CD4-positive, alpha-beta T cell (primary cell): ENCODE results near the gene ANKRD63. TPM values are rescaled to one million over a fixed set of nuclear protein-coding genes. Genes with fewer than 3 reads are reported as not detected.

Experiments
- ATAC-seq: fragments of 200-7000 bp; cut with Tn5 transposase; one replicate; pipeline ENCODE4 v1.10.0; 2022; ENCODE audit warnings: mild to moderate bottlenecking; ENCODE audit not compliant: poor library complexity
- CTCF ChIA-PET: fragments of 350-600 bp; sonication (Branson Sonifier 250); formaldehyde crosslinking; loops from one replicate; lab custom pipeline; 2021; ENCODE audit warnings: antibody characterized with exemption, inconsistent platforms; lab: Charles Lee
- POLR2A ChIA-PET: fragments of 350-600 bp; sonication (Branson Sonifier 250); formaldehyde crosslinking; loops from one replicate; lab custom pipeline; 2021; ENCODE audit warnings: antibody characterized with exemption, inconsistent platforms; lab: Charles Lee
- DNase-seq, 14 experiments: peaks; one replicate each; pipeline ENCODE4 v3.0.0-alpha.2; 2013 to 2020; ENCODE audit warnings: mixed read lengths in 2 of 14
- H3K27ac ChIP-seq, 2 donors: one replicate each; pipeline versions ENCODE4 v1.5.1 to v1.7.0; 2013; ENCODE audit warnings: low read length in 2 of 2, low read depth in 1 of 2, mild to moderate bottlenecking in 1 of 2
- H3K27me3 ChIP-seq, 2 experiments: 1 replicate in 1 of 2; 2 replicates in 1 of 2; pipeline versions ENCODE4 v1.6.1 to v1.7.0; 2013; ENCODE audit warnings: low read length in 2 of 2, control low read depth in 1 of 2, mild to moderate bottlenecking in 1 of 2, moderate library complexity in 1 of 2; ENCODE audit not compliant: insufficient read depth in 2 of 2, control insufficient read depth in 1 of 2
- H3K36me3 ChIP-seq: one replicate; pipeline ENCODE4 v1.6.1; 2013; ENCODE audit warnings: low read length, control low read depth; ENCODE audit not compliant: insufficient read depth
- H3K4me1 ChIP-seq: one replicate; pipeline ENCODE4 v1.6.1; 2013; ENCODE audit warnings: low read length, control low read depth; ENCODE audit not compliant: insufficient read depth
- H3K4me3 ChIP-seq: one replicate; pipeline ENCODE4 v1.5.1; 2013; ENCODE audit warnings: mild to moderate bottlenecking, low read length, moderate library complexity
- H3K9me3 ChIP-seq, 2 experiments: 1 replicate in 1 of 2; 2 replicates in 1 of 2; pipeline versions ENCODE4 v1.6.1 to v1.7.0; 2013; ENCODE audit warnings: low read length in 2 of 2, mild to moderate bottlenecking in 2 of 2, control low read depth in 1 of 2, moderate library complexity in 1 of 2; ENCODE audit not compliant: control insufficient read depth in 1 of 2, insufficient read depth in 1 of 2
- H3K27ac Mint-ChIP-seq: one replicate; pipeline ENCODE4 v1.8.0; 2020; ENCODE audit warnings: mixed read lengths
- H3K27me3 Mint-ChIP-seq: one replicate; pipeline ENCODE4 v1.8.0; 2021; ENCODE audit warnings: mixed read lengths
- H3K36me3 Mint-ChIP-seq: one replicate; pipeline ENCODE4 v1.8.0; 2021; ENCODE audit warnings: low read depth, mixed read lengths
- H3K4me1 Mint-ChIP-seq: one replicate; pipeline ENCODE4 v1.8.0; 2021; ENCODE audit warnings: low read depth, mixed read lengths
- H3K4me3 Mint-ChIP-seq: one replicate; pipeline ENCODE4 v1.8.0; 2020; ENCODE audit warnings: mild to moderate bottlenecking, mixed read lengths
- H3K9me3 Mint-ChIP-seq: one replicate; pipeline ENCODE4 v1.8.0; 2020; ENCODE audit warnings: mixed read lengths
- intact Hi-C, 2 experiments: fragments of 100-400 bp; cut with DNase I in 1 of 2; cut with micrococcal nuclease in 1 of 2; formaldehyde crosslinking; loops; one replicate each; pipeline versions ENCODE4 v1.15.1 to v1.9.0; 2023 to 2025; cut with DNase I, micrococcal nuclease
- total RNA-seq, 174 experiments: library from RNA in 2 of 174; stranded (reverse) in 2 of 174; gene quantifications; one replicate each; pipeline ENCODE4 v1.2.3 and lab custom pipeline; 2021 to 2026
- TF ChIP-seq, protein P1 (sequence below): fragments of 200-600 bp; IDR thresholded peaks from one replicate; pipeline ENCODE4 v1.8.0; 2022; ENCODE audit warnings: antibody characterized with exemption, mild to moderate bottlenecking

Gene ANKRD63
- total RNA-seq, 2 experiments from 2014 or later = not detected

DNA sequence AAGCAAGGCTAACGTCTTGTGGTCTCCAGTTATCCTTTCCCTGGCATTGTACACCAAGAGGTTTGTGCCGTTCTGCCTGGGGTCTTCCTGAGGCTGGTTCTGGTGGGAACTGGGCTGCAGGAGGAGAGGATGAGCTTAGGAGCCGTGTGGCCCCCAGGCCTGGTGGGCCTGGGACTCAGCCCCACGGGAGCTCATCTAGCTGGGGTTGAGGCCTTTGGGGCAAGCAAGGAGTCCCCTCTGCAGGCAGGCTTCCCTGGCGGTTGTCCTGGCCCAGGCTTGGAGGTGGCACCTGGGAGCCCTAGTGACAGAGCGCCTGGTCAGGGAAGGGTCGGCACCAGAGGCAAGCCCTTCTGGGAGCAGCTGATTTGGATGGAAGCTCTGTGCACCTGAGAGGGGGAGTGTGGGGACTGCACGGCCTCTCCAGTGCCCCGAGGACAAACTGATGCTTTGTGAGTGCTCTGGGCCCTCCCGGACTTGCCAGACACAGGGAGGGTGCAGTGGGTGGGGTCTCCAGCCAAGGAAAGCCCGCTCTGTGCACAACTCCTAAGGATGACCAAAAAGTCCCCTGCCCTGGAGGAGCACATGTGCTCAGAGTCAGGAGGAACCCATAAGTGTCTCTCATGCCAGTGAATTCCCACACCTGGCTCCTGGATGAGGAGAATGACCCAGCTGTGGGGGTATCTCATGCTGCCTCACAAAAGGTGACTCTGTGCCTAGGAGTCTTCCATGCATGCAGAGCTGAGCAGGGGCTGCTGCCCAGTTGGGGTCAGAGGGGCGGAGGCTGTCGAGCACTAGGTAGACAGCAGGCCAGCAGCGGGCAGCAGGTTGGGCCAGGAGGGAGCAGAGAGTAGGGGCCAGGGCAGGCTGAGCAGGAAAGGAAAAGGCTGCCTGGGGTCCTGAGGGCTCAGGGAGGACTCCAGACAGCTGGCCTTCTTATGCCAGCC is 41.3 kb downstream of the ANKRD63 start:
- no peak overlapping the region for H3K27ac Mint-ChIP-seq
- ChIA-PET POLR2A (no interaction called here), CTCF (no interaction called here)
- H3K36me3 Mint-ChIP-seq = no peaks in the 10 kb centered on the region
- H3K36me3 ChIP-seq = no peaks in the 10 kb centered on the region
- peaks cover 30% of the 10 kb centered on the region for H3K27me3 Mint-ChIP-seq
- H3K4me1 ChIP-seq = peaks cover 10% of the 10 kb centered on the region
- peak in 1 of 14 experiments; percentile 15 for DNase-seq
- H3K27ac ChIP-seq = no peak overlapping the region
- peaks cover 7% of the 10 kb centered on the region for H3K4me1 Mint-ChIP-seq
- ATAC-seq = no peak
- peaks cover 0 to 12% of the 10 kb centered on the region in 2 experiments for H3K9me3 ChIP-seq
- intact Hi-C loops = no loop called here
- H3K4me3 ChIP-seq = no peak overlapping the region
- TF ChIP-seq, protein P1, sequence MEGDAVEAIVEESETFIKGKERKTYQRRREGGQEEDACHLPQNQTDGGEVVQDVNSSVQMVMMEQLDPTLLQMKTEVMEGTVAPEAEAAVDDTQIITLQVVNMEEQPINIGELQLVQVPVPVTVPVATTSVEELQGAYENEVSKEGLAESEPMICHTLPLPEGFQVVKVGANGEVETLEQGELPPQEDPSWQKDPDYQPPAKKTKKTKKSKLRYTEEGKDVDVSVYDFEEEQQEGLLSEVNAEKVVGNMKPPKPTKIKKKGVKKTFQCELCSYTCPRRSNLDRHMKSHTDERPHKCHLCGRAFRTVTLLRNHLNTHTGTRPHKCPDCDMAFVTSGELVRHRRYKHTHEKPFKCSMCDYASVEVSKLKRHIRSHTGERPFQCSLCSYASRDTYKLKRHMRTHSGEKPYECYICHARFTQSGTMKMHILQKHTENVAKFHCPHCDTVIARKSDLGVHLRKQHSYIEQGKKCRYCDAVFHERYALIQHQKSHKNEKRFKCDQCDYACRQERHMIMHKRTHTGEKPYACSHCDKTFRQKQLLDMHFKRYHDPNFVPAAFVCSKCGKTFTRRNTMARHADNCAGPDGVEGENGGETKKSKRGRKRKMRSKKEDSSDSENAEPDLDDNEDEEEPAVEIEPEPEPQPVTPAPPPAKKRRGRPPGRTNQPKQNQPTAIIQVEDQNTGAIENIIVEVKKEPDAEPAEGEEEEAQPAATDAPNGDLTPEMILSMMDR = no peak
- H3K27me3 ChIP-seq = peaks cover 15 to 23% of the 10 kb centered on the region in 2 experiments
- no peak overlapping the region for H3K4me3 Mint-ChIP-seq
- no peaks in the 10 kb centered on the region for H3K9me3 Mint-ChIP-seq

- TF ChIP-seq, protein P1 = no peak
- DNase-seq (peak in 1 of 14 experiments; percentile 15), ATAC-seq (no peak)
- H3K36me3 ChIP-seq = no peaks in the 10 kb centered on the region
- peaks cover 7% of the 10 kb centered on the region for H3K4me1 Mint-ChIP-seq
- H3K4me3 Mint-ChIP-seq = no peak overlapping the region
- no peaks in the 10 kb centered on the region for H3K36me3 Mint-ChIP-seq
- H3K9me3 Mint-ChIP-seq = no peaks in the 10 kb centered on the region
- peaks cover 15 to 23% of the 10 kb centered on the region in 2 experiments for H3K27me3 ChIP-seq
- H3K4me1 ChIP-seq = peaks cover 10% of the 10 kb centered on the region
- H3K27ac Mint-ChIP-seq = no peak overlapping the region
- ChIA-PET CTCF (no interaction called here), POLR2A (no interaction called here)
- peaks cover 30% of the 10 kb centered on the region for H3K27me3 Mint-ChIP-seq
- H3K4me3 ChIP-seq = no peak overlapping the region
- intact Hi-C loops = no loop called here
- peaks cover 0 to 12% of the 10 kb centered on the region in 2 experiments for H3K9me3 ChIP-seq
- H3K27ac ChIP-seq = no peak overlapping the region
Measured at GRCh38 chr15:40240619-40241221, 42.1 kb downstream of the ANKRD63 start.

DNA sequence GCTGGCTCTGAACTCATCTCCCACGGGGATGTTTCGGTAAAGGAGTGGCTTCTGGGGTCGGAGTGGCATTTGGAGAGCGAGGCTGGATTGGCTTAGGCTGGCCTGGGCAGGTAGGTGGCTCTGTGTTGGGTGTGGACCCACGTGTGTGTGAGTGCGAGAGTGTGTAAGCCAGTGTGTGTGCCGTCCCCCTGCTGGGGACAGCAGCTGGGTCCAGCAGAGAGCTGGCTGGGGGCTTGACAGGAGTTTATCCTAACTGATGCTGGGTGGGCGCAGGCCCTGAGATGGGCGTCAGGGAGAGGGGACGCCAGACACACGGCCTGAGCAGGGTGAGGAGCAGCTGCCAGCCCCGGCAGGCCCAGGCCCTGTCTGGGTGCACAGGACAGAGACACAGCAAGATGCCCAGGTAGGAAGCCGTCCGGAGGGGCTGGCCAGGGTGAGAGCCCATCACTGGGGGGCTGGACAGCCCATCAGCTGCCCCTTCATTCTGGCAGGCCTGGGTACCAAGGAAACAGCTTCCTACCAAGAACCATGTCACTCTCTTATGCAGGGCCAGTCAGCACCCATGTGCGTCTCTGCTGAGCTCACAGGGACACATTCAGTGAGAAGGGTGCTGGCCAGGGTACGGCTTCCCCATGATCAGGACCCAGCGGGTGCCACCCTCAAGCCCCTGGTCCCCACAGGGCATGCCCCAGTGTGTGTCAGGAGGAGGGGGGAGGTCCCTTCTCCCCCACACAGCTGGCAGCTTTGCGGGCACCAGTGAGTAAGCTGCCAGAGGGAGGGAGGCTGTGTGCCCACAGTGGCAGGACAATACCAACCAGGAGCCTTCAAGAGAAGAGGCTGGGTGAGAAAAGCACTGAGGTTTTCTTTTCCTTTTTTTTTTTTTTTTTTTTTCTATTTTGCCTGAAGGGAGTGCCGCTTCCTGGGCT is 42.9 kb downstream of the ANKRD63 start:
- POLR2A ChIA-PET = interaction anchor here (0.6 kb wide), 1 partner anchor 201 kb away, joined by 3 read pairs; no protein-coding TSS in a partner anchor
- CTCF ChIA-PET = no interaction called here
- TF ChIP-seq, protein P1 = no peak
- Histone ChIP-seq H3K4me1 (peaks cover 10% of the 10 kb centered on the region), H3K4me3 (no peak overlapping the region), H3K27me3 (peaks cover 15 to 23% of the 10 kb centered on the region in 2 experiments), H3K27ac (no peak overlapping the region), H3K36me3 (no peaks in the 10 kb centered on the region), H3K9me3 (peaks cover 0 to 12% of the 10 kb centered on the region in 2 experiments)
- H3K4me3 Mint-ChIP-seq = no peak overlapping the region
- H3K9me3 Mint-ChIP-seq = no peaks in the 10 kb centered on the region
- ATAC-seq (no peak), DNase-seq (no peak)
- H3K27me3 Mint-ChIP-seq = peaks cover 30% of the 10 kb centered on the region
- peaks cover 7% of the 10 kb centered on the region for H3K4me1 Mint-ChIP-seq
- no peak overlapping the region for H3K27ac Mint-ChIP-seq
- no peaks in the 10 kb centered on the region for H3K36me3 Mint-ChIP-seq
- intact Hi-C loops = no loop called here
